GM18861 (cell line): Measurements from ENCODE around the gene CAPS2.

Source experiments
- ATAC-seq: cut with Tn5 transposase; IDR thresholded peaks from one replicate; pipeline ENCODE4 v1.9.1; 2021; ENCODE audit not compliant: unreplicated experiment

CAPS2 gene

GRCh38 chr12:75305412-75306332 lies 24.5 kb downstream of the CAPS2 start:
- no peak for ATAC-seq

- ATAC-seq = no peak
Measured at GRCh38 chr12:75302781-75303180, 27.3 kb downstream of the CAPS2 start.

GRCh38 chr12:75302225-75302624 lies 27.9 kb downstream of the CAPS2 start:
- no peak for ATAC-seq

DNA sequence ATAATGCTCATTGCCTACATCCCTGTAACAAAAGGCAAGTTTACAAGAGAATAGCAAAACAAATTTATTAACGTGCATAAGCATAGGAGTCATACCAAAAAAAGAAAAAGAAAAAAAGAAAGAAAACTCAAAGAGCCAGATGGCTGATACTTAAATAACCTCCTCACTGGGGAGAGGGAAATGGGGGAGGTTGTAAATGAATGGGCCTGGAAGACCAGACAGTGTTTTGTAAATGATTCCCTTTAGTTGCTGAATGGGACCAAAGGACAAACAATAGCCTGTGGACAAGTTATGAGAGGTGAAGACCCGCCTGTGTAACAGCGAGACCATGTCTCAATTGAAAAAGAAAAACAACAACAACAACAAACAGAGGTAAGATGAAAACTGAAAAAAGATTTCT lies 35.3 kb downstream of the CAPS2 start:
- ATAC-seq = no peak

DNA sequence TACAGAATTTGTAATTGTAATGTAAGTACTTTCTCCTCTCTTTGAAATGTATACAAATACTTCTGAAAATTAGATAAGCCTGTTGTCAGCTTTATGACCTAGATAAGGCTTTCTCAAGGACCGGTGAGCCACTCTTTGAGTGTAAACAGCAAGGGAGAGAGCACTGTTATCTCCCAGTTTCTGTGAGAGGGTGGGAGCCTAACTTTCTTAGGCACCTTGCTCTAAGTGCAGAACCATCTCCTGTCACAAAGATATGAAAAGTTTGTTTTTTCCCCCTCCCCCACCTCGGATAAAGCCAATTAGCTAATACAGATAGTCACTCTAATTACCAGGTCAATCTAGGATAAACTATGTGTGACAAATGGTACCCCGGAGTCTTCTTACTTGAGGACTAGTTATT lies 35.8 kb downstream of the CAPS2 start:
- no peak for ATAC-seq

DNA sequence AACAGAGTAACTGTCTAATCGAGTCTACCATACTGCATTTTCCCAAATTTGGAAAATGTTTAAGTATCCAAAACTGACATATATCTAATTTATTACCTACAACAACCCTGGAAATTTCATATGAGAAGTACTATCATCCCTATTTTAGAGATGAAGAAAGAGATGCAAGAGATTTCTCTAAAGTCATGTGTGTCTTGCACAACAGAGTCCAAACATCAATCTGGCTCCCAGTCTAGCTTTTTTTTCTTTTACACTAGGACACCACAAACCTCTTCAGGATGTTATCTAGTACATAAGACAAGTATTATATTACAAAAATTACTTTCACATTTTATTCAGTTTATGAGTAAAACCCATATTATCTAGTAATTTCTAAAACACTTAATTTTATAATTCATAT lies 39.1 kb downstream of the CAPS2 start:
- ATAC-seq = no peak

- no peak for ATAC-seq
Measured at GRCh38 chr12:75289753-75290152, 40.4 kb downstream of the CAPS2 start.

GRCh38 chr12:75288860-75289259 lies 41.3 kb downstream of the CAPS2 start:
- ATAC-seq = no peak

DNA sequence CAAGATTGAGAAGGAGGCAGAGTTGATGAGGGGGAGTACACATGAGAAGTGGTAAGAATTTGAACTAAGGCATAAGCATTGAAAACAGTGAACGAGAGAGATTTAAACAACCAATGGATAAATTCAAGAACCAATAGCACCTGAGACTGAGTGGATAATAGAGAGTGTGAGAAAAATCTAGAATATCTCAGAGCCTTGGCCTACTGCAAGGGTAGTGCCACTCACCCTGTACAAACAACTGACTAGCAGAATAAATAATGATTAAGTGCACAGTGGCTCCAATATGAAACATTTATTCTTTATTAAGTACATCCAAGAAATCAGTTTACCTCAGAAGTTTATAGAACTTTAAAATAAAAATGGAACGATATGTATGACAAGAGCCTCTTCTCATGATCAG lies 54.4 kb downstream of the CAPS2 start:
- ATAC-seq = no peak

DNA sequence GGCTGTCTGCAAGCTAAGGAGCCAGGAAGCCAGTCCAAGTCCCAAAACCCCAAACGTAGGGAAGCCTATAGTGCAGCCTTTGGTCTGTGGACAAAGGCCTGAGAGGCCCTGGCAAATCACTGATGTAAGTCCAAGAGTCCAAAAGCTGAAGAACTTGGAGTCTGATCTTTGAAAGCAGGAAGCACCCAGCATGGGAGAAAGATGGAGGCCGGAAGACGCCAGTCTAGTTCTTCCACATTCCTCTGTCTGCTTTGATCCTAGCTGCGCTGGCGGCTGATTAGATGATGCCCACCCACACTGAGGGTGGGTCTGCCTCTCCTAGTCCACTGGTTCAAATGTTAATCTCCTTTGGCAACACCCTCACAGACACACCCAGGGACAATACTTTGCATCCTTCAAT lies 58.5 kb downstream of the CAPS2 start:
- ATAC-seq = no peak

GRCh38 chr12:75270157-75270556 lies 60.0 kb downstream of the CAPS2 start:
- no peak for ATAC-seq

DNA sequence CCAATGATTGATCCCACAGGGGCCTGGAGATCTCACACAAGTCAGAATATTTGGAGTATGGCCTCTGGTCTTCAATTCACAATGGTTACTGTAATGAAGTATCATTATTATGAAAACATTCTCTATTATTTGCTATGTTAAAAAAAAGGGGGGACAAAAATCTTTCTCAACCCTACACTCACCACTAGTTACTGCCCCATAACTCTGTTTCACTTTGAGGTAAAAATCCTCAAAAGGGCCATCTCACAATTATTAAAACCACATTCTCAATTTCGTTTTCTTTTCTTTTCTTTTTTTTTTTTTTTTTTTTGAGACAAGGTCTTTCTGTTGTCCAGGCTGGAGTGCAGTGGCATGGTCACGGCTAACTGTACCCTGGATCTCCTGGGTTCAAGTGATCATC lies 60.9 kb downstream of the CAPS2 start:
- no peak for ATAC-seq

DNA sequence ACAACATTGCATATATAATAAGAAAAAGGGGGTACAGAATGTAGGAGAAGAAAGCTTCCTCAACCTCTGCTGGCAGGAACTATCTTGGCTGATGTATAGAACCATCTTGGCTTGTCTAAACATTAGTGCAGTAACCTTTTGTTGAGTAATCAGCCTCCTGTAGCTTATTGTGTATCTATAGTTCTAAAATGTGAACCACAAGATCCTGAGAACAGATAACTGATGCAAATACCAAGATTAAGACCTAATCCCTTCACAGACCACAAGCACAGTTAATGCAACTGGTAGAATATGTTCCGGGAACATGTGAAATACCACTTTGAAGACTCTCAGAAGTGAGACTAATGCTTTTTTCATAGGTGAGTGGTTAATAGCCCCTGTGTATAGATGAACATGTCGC lies 69.8 kb downstream of the CAPS2 start:
- ATAC-seq = no peak

DNA sequence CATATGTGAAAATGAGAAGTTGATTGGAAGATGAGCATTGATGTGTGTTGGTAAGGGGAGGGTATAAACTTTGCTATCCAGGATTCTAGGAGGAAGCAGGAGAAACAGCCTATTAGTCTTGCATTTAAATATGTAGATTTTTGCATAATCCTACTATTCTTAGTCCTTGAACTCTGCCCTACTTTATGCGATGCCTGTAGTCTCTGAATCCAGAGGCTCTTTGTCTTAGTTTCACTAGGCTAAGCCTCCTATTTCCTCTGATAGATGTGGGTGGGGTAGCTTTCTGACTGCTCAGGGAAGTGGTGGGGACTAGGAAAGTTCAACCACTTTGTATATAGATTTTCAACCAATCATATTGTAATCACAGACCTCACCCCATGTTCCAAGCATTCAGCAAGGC lies 71.0 kb downstream of the CAPS2 start:
- ATAC-seq = no peak

- ATAC-seq = no peak
Measured at GRCh38 chr12:75257510-75257909, 72.6 kb downstream of the CAPS2 start.

GRCh38 chr12:75245108-75245507 lies 85.0 kb downstream of the CAPS2 start:
- no peak for ATAC-seq

- peak; percentile 90 for ATAC-seq
Measured at GRCh38 chr12:75239987-75240386, 90.1 kb downstream of the CAPS2 start.

DNA sequence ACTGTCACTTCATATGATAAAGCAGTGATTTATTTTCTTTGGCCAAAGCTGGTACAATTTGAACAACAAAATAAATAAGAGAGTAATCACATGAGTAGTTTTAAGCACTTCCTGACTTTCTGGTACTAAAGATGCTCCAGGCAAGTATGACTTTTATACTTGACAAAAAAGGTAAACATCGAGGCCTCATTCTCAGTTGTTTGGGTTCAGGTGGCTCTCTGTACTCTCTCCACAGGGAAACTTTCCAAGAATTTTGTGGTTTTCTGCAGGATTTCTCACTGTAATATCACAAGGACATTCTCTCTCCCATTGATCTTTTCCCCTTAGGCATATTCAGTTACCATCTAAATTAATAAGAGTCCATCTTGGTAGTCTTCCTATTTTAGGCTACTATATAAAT lies 93.9 kb downstream of the CAPS2 start:
- ATAC-seq = no peak

DNA sequence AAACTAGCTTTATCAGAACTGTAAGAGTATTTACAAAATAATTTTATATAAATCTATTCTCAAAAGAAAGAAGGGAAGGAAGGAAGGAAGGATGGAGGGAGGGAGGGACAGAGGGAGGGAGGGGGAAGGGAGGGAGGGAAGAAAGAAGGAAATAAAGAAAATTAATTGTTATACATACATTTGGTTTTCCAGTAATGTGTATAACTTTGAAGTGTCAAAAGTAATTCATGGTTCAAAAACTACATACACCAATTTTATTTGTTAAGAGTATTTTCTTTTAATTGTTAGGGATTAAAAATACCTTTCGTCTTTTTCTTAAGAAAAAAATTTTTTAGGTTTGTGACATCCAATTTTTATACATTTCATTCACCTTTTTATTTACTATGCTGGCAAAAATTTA lies 103.0 kb downstream of the CAPS2 start:
- no peak for ATAC-seq
